Adrenal gland (tissue), 5 donors: ENCODE data around the gene COL19A1.

Experiments used
- CTCF ChIP-seq, 6 experiments: fragments of 450-650 bp in 4 of 6; fragments of 200-600 bp in 2 of 6; sonication (generic) in 1 of 6; IDR thresholded peaks; 1 replicate in 5 of 6; 2 replicates in 1 of 6; pipeline versions ENCODE4 v1.5.1 to v1.8.0; 2016 to 2021; ENCODE audit warnings: antibody characterized with exemption in 6 of 6, mild to moderate bottlenecking in 2 of 6, moderate library complexity in 1 of 6
- POLR2A ChIP-seq, 2 donors: fragments of 450-650 bp; IDR thresholded peaks; one replicate each; pipeline ENCODE4 v1.6.1; 2017; ENCODE audit warnings: antibody characterized with exemption in 2 of 2, mild to moderate bottlenecking in 2 of 2, moderate library complexity in 1 of 2
- donor health status: DM: no; HTN: no; CAD: no.

GRCh38 chr6:70051197-70052124 is 185.1 kb downstream of the COL19A1 start:
- TF ChIP-seq POLR2A (IDR thresholded peaks at IDR 0.05) (no peak), CTCF (IDR thresholded peaks at IDR 0.05) (no peak)
